ENCODE measurements around the gene BCKDHB. TPM values are rescaled to one million over a fixed set of nuclear protein-coding genes. Genes with fewer than 3 reads are reported as not detected.

BCKDHB gene
- total RNA-seq, 1 experiment from 2014 or later, result 29.7 TPM

GRCh38 chr6:80302716-80303115 lies 196.2 kb downstream of the BCKDHB start:
- no peaks in the 10 kb centered on the region; the same call in 1 of the 2 replicates for H3K36me3 ChIP-seq (ENCODE audit: control insufficient read depth, insufficient read depth, low read length)
- Mint-ChIP-seq H3K27ac (ENCODE audit: unreplicated experiment) (no peak overlapping the region), H3K4me1 (ENCODE audit: low read depth, unreplicated experiment) (no peaks in the 10 kb centered on the region), H3K36me3 (ENCODE audit: insufficient read depth, unreplicated experiment) (no peaks in the 10 kb centered on the region), H3K9me3 (ENCODE audit: unreplicated experiment) (no peaks in the 10 kb centered on the region), H3K27me3 (ENCODE audit: insufficient read depth, unreplicated experiment) (no peaks in the 10 kb centered on the region), H3K4me3 (ENCODE audit: unreplicated experiment) (no peak overlapping the region)
- POLR2A ChIA-PET, result no interaction called here
- no peaks in the 10 kb centered on the region for H3K4me1 ChIP-seq
- no TSS peak for BruUV-seq (replicated peaks)
- no peaks in the 10 kb centered on the region for H3K27me3 ChIP-seq (replicated peaks; ENCODE audit: control insufficient read depth, insufficient read depth, low read length)
- no peak for DNase-seq
- intact Hi-C loops (cut with micrococcal nuclease; ENCODE audit: unreplicated experiment), result no loop called here
- CTCF ChIA-PET, result no interaction called here
- H3K4me3 ChIP-seq (ENCODE audit: low read depth, low read length), result no peak overlapping the region
- H3K9me3 ChIP-seq, result no peaks in the 10 kb centered on the region
- TF ChIP-seq CTCF (IDR thresholded peaks at IDR 0.05; ENCODE audit: insufficient read depth in 1 of 2, low read depth in 1 of 2, low read length in 1 of 2, severe bottlenecking in 1 of 2, unreplicated experiment in 1 of 2), result no peak

GRCh38 chr6:80304014-80304413 lies 197.5 kb downstream of the BCKDHB start:
- no peaks in the 10 kb centered on the region for H3K9me3 Mint-ChIP-seq (ENCODE audit: unreplicated experiment)
- Histone ChIP-seq H3K27me3 (replicated peaks; ENCODE audit: control insufficient read depth, insufficient read depth, low read length) (no peaks in the 10 kb centered on the region), H3K36me3 (ENCODE audit: control insufficient read depth, insufficient read depth, low read length) (no peaks in the 10 kb centered on the region; the same call in 1 of the 2 replicates), H3K4me1 (no peaks in the 10 kb centered on the region), H3K4me3 (ENCODE audit: low read depth, low read length) (no peak overlapping the region), H3K9me3 (no peaks in the 10 kb centered on the region)
- ChIA-PET CTCF (no interaction called here), POLR2A (no interaction called here)
- TF ChIP-seq CTCF (IDR thresholded peaks at IDR 0.05; ENCODE audit: insufficient read depth in 1 of 2, low read depth in 1 of 2, low read length in 1 of 2, severe bottlenecking in 1 of 2, unreplicated experiment in 1 of 2), result no peak
- no TSS peak for BruUV-seq (replicated peaks)
- H3K4me3 Mint-ChIP-seq (ENCODE audit: unreplicated experiment), result no peak overlapping the region
- intact Hi-C loops (cut with micrococcal nuclease; ENCODE audit: unreplicated experiment), result no loop called here
- no peaks in the 10 kb centered on the region for H3K36me3 Mint-ChIP-seq (ENCODE audit: insufficient read depth, unreplicated experiment)
- no peak overlapping the region for H3K27ac Mint-ChIP-seq (ENCODE audit: unreplicated experiment)
- H3K4me1 Mint-ChIP-seq (ENCODE audit: low read depth, unreplicated experiment), result no peaks in the 10 kb centered on the region
- H3K27me3 Mint-ChIP-seq (ENCODE audit: insufficient read depth, unreplicated experiment), result no peaks in the 10 kb centered on the region
- no peak for DNase-seq

- Histone ChIP-seq H3K4me3 (ENCODE audit: low read depth, low read length) (no peak overlapping the region), H3K27me3 (replicated peaks; ENCODE audit: control insufficient read depth, insufficient read depth, low read length) (no peaks in the 10 kb centered on the region), H3K9me3 (no peaks in the 10 kb centered on the region), H3K36me3 (ENCODE audit: control insufficient read depth, insufficient read depth, low read length) (no peaks in the 10 kb centered on the region), H3K4me1 (no peaks in the 10 kb centered on the region)
- BruUV-seq (replicated peaks), result no TSS peak
- ChIA-PET CTCF (no interaction called here), POLR2A (no interaction called here)
- Mint-ChIP-seq H3K27me3 (ENCODE audit: insufficient read depth, unreplicated experiment) (no peaks in the 10 kb centered on the region), H3K9me3 (ENCODE audit: unreplicated experiment) (peaks cover 17% of the 10 kb centered on the region), H3K4me1 (ENCODE audit: low read depth, unreplicated experiment) (peaks cover 6% of the 10 kb centered on the region), H3K36me3 (ENCODE audit: insufficient read depth, unreplicated experiment) (peaks cover 5% of the 10 kb centered on the region), H3K4me3 (ENCODE audit: unreplicated experiment) (no peak overlapping the region), H3K27ac (ENCODE audit: unreplicated experiment) (no peak overlapping the region)
- TF ChIP-seq CTCF (IDR thresholded peaks at IDR 0.05; ENCODE audit: insufficient read depth in 1 of 2, low read depth in 1 of 2, low read length in 1 of 2, severe bottlenecking in 1 of 2, unreplicated experiment in 1 of 2), result no peak
- DNase-seq, result no peak
- intact Hi-C loops (cut with micrococcal nuclease; ENCODE audit: unreplicated experiment), result no loop called here
Observed at GRCh38 chr6:80314531-80314930, 208.1 kb downstream of the BCKDHB start.

Measured in Caco-2 (cell line).